NCI-H187 (cell line): ENCODE results near the gene NID2.

Experiments
- DNase-seq, 2 experiments: peaks; one replicate each; lab custom pipeline; 2025; lab: John Stamatoyannopoulos, UW

Gene NID2

GRCh38 chr14:52000019-52000582 is 68.8 kb downstream of the NID2 start:
- no peak for DNase-seq

GRCh38 chr14:51999084-51999483 is 69.8 kb downstream of the NID2 start:
- no peak for DNase-seq

- DNase-seq = no peak
Observed at GRCh38 chr14:51998348-51998747, 70.5 kb downstream of the NID2 start.

GRCh38 chr14:51996148-51996746 is 72.6 kb downstream of the NID2 start:
- DNase-seq = no peak

- no peak for DNase-seq
Observed at GRCh38 chr14:51993285-51993920, 75.5 kb downstream of the NID2 start.

- no peak for DNase-seq
Observed at GRCh38 chr14:51990488-51990887, 78.4 kb downstream of the NID2 start.

GRCh38 chr14:51989293-51990234 is 79.3 kb downstream of the NID2 start, which contains the start of gene RTRAF:
Gene RTRAF, plus strand, starts transcription at chr14:51989546. Its CDS starts 94 bp downstream, at chr14:51989640.
- DNase-seq = peak; percentile 91 to 94

GRCh38 chr14:51988221-51988620 is 80.6 kb downstream of the NID2 start:
- DNase-seq = no peak

GRCh38 chr14:51981218-51981854 is 87.5 kb downstream of the NID2 start:
- DNase-seq = no peak

GRCh38 chr14:51979088-51979709 is 89.7 kb downstream of the NID2 start:
- peak; percentile 78 to 88 for DNase-seq

GRCh38 chr14:51978681-51979085 is 90.2 kb downstream of the NID2 start:
- no peak for DNase-seq

GRCh38 chr14:51977075-51977474 is 91.8 kb downstream of the NID2 start:
- no peak for DNase-seq

GRCh38 chr14:51972566-51972965 is 96.3 kb downstream of the NID2 start:
- no peak for DNase-seq

- no peak for DNase-seq
Observed at GRCh38 chr14:51969852-51970540, 98.9 kb downstream of the NID2 start.

- DNase-seq = no peak
Observed at GRCh38 chr14:51967521-51967920, 101.3 kb downstream of the NID2 start.

- no peak for DNase-seq
Observed at GRCh38 chr14:51963286-51963685, 105.6 kb downstream of the NID2 start.

- no peak for DNase-seq
Observed at GRCh38 chr14:51962711-51963110, 106.1 kb downstream of the NID2 start.

- DNase-seq = no peak
Observed at GRCh38 chr14:51960866-51961265, 108.0 kb downstream of the NID2 start.

GRCh38 chr14:51959928-51960327 is 108.9 kb downstream of the NID2 start:
- DNase-seq = no peak

GRCh38 chr14:51957950-51958349 is 110.9 kb downstream of the NID2 start:
- no peak for DNase-seq
